ENCODE results near the gene CCDC175. TPM values are rescaled to one million over a fixed set of nuclear protein-coding genes. Genes with fewer than 3 reads are reported as not detected.

Gene CCDC175
- total RNA-seq, 1 experiment from 2014 or later, result not detected

- H3K27ac ChIP-seq (ENCODE audit: low read depth, low read length), result no peak overlapping the region
- BruUV-seq (replicated peaks), result no TSS peak
- POLR2A ChIA-PET, result no interaction called here
- H3K9me3 ChIP-seq (ENCODE audit: control insufficient read depth in 1 of 2, insufficient read depth in 1 of 2, low read depth in 1 of 2, low read length in 2 of 2), result no peaks in the 10 kb centered on the region
- H3K4me3 ChIP-seq (replicated peaks in 1 of 2; ENCODE audit: low read depth in 1 of 2, low read length in 2 of 2), result no peak overlapping the region
- no peak overlapping the region for H3K4me2 ChIP-seq (ENCODE audit: low read length)
- DNase-seq (ENCODE audit: low read depth, low spot score) (no peak), ATAC-seq (no peak)
- H3K4me1 ChIP-seq (ENCODE audit: control insufficient read depth in 1 of 2, insufficient read depth in 2 of 2, low read length in 2 of 2), result no peaks in the 10 kb centered on the region
- CTCF ChIA-PET, result no interaction called here
- no peak overlapping the region for H2AFZ ChIP-seq (ENCODE audit: low read depth, low read length, poor library complexity, severe bottlenecking)
- no peaks in the 10 kb centered on the region for H3K36me3 ChIP-seq (ENCODE audit: control insufficient read depth in 1 of 2, insufficient read depth in 2 of 2, low read length in 2 of 2)
- no peak overlapping the region for H3K9ac ChIP-seq (ENCODE audit: low read length)
- TF ChIP-seq EGR1 (IDR thresholded peaks at IDR 0.05; ENCODE audit: low read depth), result no peak
- TF ChIP-seq RAD21 (IDR thresholded peaks at IDR 0.05; ENCODE audit: low read depth), result no peak
- TF ChIP-seq TCF7L2 (IDR thresholded peaks at IDR 0.05; ENCODE audit: borderline replicate concordance, extremely low read depth, insufficient read depth, insufficient read length), result no peak
- TF ChIP-seq SIN3A (IDR thresholded peaks at IDR 0.05; ENCODE audit: low read depth), result no peak
- no peak for TF ChIP-seq EZH2 (IDR thresholded peaks at IDR 0.05)
- no peak for TF ChIP-seq ZFX (IDR thresholded peaks at IDR 0.05)
- no peak for TF ChIP-seq CBX3 (IDR thresholded peaks at IDR 0.05; ENCODE audit: low read depth)
- H3K79me2 ChIP-seq (ENCODE audit: insufficient read depth, low read length), result no peaks in the 10 kb centered on the region
- no peaks in the 10 kb centered on the region for H3K9me2 ChIP-seq (ENCODE audit: insufficient read depth)
- no peaks in the 10 kb centered on the region for H4K20me1 ChIP-seq (ENCODE audit: insufficient read depth)
- RAD21 ChIA-PET (ENCODE audit: low non-redundant PET in 1 of 2, low total read pairs in 2 of 2, uncharacterized antibody in 2 of 2, unreplicated experiment in 2 of 2), result no interaction called here
- intact Hi-C loops (cut with micrococcal nuclease), result no loop called here
- H3K27me3 ChIP-seq (ENCODE audit: insufficient read depth, low read length), result no peaks in the 10 kb centered on the region
Measured at GRCh38 chr14:59595071-59595470, 18.5 kb upstream of the CCDC175 start.

- intact Hi-C loops (cut with micrococcal nuclease), result no loop called here
- Histone ChIP-seq H2AFZ (ENCODE audit: low read depth, low read length, poor library complexity, severe bottlenecking) (no peak overlapping the region), H3K27ac (ENCODE audit: low read depth, low read length) (no peak overlapping the region), H3K36me3 (ENCODE audit: control insufficient read depth in 1 of 2, insufficient read depth in 2 of 2, low read length in 2 of 2) (no peaks in the 10 kb centered on the region), H3K9ac (ENCODE audit: low read length) (no peak overlapping the region), H3K9me3 (ENCODE audit: control insufficient read depth in 1 of 2, insufficient read depth in 1 of 2, low read depth in 1 of 2, low read length in 2 of 2) (no peaks in the 10 kb centered on the region), H3K27me3 (ENCODE audit: insufficient read depth, low read length) (no peaks in the 10 kb centered on the region), H3K9me2 (ENCODE audit: insufficient read depth) (no peaks in the 10 kb centered on the region), H3K4me1 (ENCODE audit: control insufficient read depth in 1 of 2, insufficient read depth in 2 of 2, low read length in 2 of 2) (no peaks in the 10 kb centered on the region), H3K4me2 (ENCODE audit: low read length) (no peak overlapping the region), H4K20me1 (ENCODE audit: insufficient read depth) (no peaks in the 10 kb centered on the region), H3K79me2 (ENCODE audit: insufficient read depth, low read length) (no peaks in the 10 kb centered on the region), H3K4me3 (replicated peaks in 1 of 2; ENCODE audit: low read depth in 1 of 2, low read length in 2 of 2) (no peak overlapping the region)
- ChIA-PET RAD21 (ENCODE audit: low non-redundant PET in 1 of 2, low total read pairs in 2 of 2, uncharacterized antibody in 2 of 2, unreplicated experiment in 2 of 2) (no interaction called here), POLR2A (no interaction called here), CTCF (interaction anchor here (1.3 kb wide), 1 partner anchor 15 kb away, joined by 3 read pairs; the partner anchor contains the start of gene CCDC175)
- no TSS peak for BruUV-seq (replicated peaks)
- DNase-seq (ENCODE audit: low read depth, low spot score) (no peak), ATAC-seq (no peak)
- TF ChIP-seq FOSL1 (IDR thresholded peaks at IDR 0.05; ENCODE audit: low read depth) (no peak), SIN3A (IDR thresholded peaks at IDR 0.05; ENCODE audit: low read depth) (no peak), SP1 (IDR thresholded peaks at IDR 0.05; ENCODE audit: low read depth) (no peak), POLR2AphosphoS5 (IDR thresholded peaks at IDR 0.05; ENCODE audit: low read depth, low read length) (no peak), EZH2 (IDR thresholded peaks at IDR 0.05) (no peak), ELF1 (IDR thresholded peaks at IDR 0.05; ENCODE audit: borderline replicate concordance, low read depth) (no peak), ZBTB33 (IDR thresholded peaks at IDR 0.05; ENCODE audit: extremely low read depth, insufficient replicate concordance, low read length) (no peak), YY1 (IDR thresholded peaks at IDR 0.05; ENCODE audit: extremely low read depth, insufficient replicate concordance, low read depth, low read length) (no peak), CEBPB (IDR thresholded peaks at IDR 0.05; ENCODE audit: low read depth) (no peak), ZFX (IDR thresholded peaks at IDR 0.05) (no peak), RAD21 (IDR thresholded peaks at IDR 0.05; ENCODE audit: low read depth) (no peak), ATF3 (IDR thresholded peaks at IDR 0.05) (no peak), SRF (IDR thresholded peaks at IDR 0.05; ENCODE audit: low read depth) (no peak), EZH2phosphoT487 (IDR thresholded peaks at IDR 0.05; ENCODE audit: borderline replicate concordance) (no peak)
Measured at GRCh38 chr14:59591641-59592370, 15.2 kb upstream of the CCDC175 start.

Measured in HCT116 (cell line).